Endothelial cell of umbilical vein (primary cell): ENCODE data around the gene MDN1. TPM values are rescaled to one million over a fixed set of nuclear protein-coding genes. Genes with fewer than 3 reads are reported as not detected.

Experiments used
- BruUV-seq: library from RNA; stranded (reverse); fragments of 400-500 nt; replicated peaks from 2 replicates; lab custom pipeline; 2021; lab: Mats Ljungman, UMichigan
- CTCF ChIA-PET: fragments of 300-600, 350-600 bp; sonication (Branson Sonifier 250); formaldehyde crosslinking; loops from one replicate; lab custom pipeline; 2021; ENCODE audit warnings: antibody characterized with exemption, inconsistent platforms; lab: Charles Lee
- POLR2A ChIA-PET: fragments of 300-600, 350-600 bp; sonication (Branson Sonifier 250); formaldehyde crosslinking; loops from one replicate; lab custom pipeline; 2021; ENCODE audit warnings: antibody characterized with exemption, inconsistent platforms; lab: Charles Lee
- DNase-seq: peaks from one replicate; pipeline ENCODE4 v3.0.0-alpha.2; 2011; ENCODE audit warnings: low read depth, low spot score
- FAIRE-seq: peaks from 2 replicates; lab custom pipeline; 2011; peaks lifted over from hg19 to GRCh38; lab: Jason Lieb, UNC
- H2AFZ ChIP-seq: 2 replicates; pipeline ENCODE4 v1.6.0; 2012; ENCODE audit warnings: low read depth, low read length, control low read depth, inconsistent platforms
- H3K27ac ChIP-seq: 2 replicates; pipeline ENCODE4 v1.5.1; 2011; ENCODE audit warnings: low read depth, mild to moderate bottlenecking, control low read depth, low read length, moderate library complexity; ENCODE audit not compliant: insufficient read depth
- H3K27me3 ChIP-seq, 2 experiments: 2 replicates each; pipeline versions ENCODE4 v1.6.0 to v1.6.1; 2011; ENCODE audit warnings: low read length in 2 of 2, mixed read lengths in 1 of 2; ENCODE audit not compliant: control insufficient read depth in 2 of 2, insufficient read depth in 2 of 2
- H3K36me3 ChIP-seq, 2 experiments: 2 replicates in 1 of 2; 3 replicates in 1 of 2; pipeline ENCODE4 v1.5.1; 2011; ENCODE audit warnings: low read length in 2 of 2, mild to moderate bottlenecking in 1 of 2, moderate library complexity in 1 of 2; ENCODE audit not compliant: control insufficient read depth in 2 of 2, insufficient read depth in 2 of 2; ENCODE audit errors: extremely low read depth in 1 of 2
- H3K4me1 ChIP-seq: 3 replicates; pipeline ENCODE4 v1.5.1; 2011; ENCODE audit warnings: mild to moderate bottlenecking, low read length; ENCODE audit not compliant: control insufficient read depth, insufficient read depth; ENCODE audit errors: extremely low read depth
- H3K4me2 ChIP-seq: 2 replicates; pipeline ENCODE4 v1.6.1; 2011; ENCODE audit warnings: low read length, control low read depth, mixed read lengths; ENCODE audit not compliant: insufficient read depth
- H3K4me3 ChIP-seq, 3 experiments: fragments of 200-600 bp in 1 of 3; sonication (generic), shearing (Covaris generic) in 1 of 3; replicated peaks in 1 of 3; 2 replicates each; pipeline ENCODE4 v1.5.1; 2011 to 2016; ENCODE audit warnings: control low read depth in 3 of 3, low read length in 3 of 3, mild to moderate bottlenecking in 2 of 3, inconsistent platforms in 1 of 3, low read depth in 1 of 3, moderate library complexity in 1 of 3; ENCODE audit not compliant: insufficient read depth in 1 of 3
- H3K79me2 ChIP-seq: 2 replicates; pipeline ENCODE4 v1.6.0; 2012; ENCODE audit warnings: low read length, inconsistent platforms; ENCODE audit not compliant: control insufficient read depth, insufficient read depth
- H3K9ac ChIP-seq: replicated peaks from 2 replicates; pipeline ENCODE3; 2011; ENCODE audit warnings: low read length, control low read depth; ENCODE audit not compliant: insufficient read depth; ENCODE audit errors: extremely low read depth
- H3K9me1 ChIP-seq: replicated peaks from 3 replicates; pipeline ENCODE4 v1.6.0; 2011; ENCODE audit warnings: mild to moderate bottlenecking, low read length; ENCODE audit not compliant: control insufficient read depth, insufficient read depth; ENCODE audit errors: extremely low read depth
- H3K9me3 ChIP-seq: replicated peaks from 2 replicates; pipeline ENCODE4 v1.5.1; 2012; ENCODE audit warnings: low read length, inconsistent platforms; ENCODE audit not compliant: control insufficient read depth, insufficient read depth
- H4K20me1 ChIP-seq: replicated peaks from 2 replicates; pipeline ENCODE3; 2011; ENCODE audit warnings: mild to moderate bottlenecking, low read length; ENCODE audit not compliant: control insufficient read depth, insufficient read depth; ENCODE audit errors: extremely low read depth
- CTCF ChIP-seq, 2 donors: IDR thresholded peaks; 1 replicate in 1 of 2; 2 replicates in 1 of 2; pipeline ENCODE4 v1.5.1; 2011; ENCODE audit warnings: low read length in 2 of 2, mild to moderate bottlenecking in 2 of 2, moderate library complexity in 2 of 2, control low read depth in 1 of 2, inconsistent platforms in 1 of 2, low read depth in 1 of 2; ENCODE audit not compliant: insufficient read depth in 1 of 2; ENCODE audit errors: extremely low read depth in 1 of 2
- EZH2 ChIP-seq: IDR thresholded peaks from 2 replicates; pipeline ENCODE4 v1.6.1; 2012; ENCODE audit warnings: borderline replicate concordance, low read depth, mild to moderate bottlenecking, moderate library complexity, low read length, inconsistent platforms; ENCODE audit not compliant: severe bottlenecking
- FOS ChIP-seq: IDR thresholded peaks from 2 replicates; pipeline ENCODE4 v1.6.1; 2011; ENCODE audit warnings: mild to moderate bottlenecking, low read length, moderate library complexity, borderline replicate concordance; ENCODE audit not compliant: insufficient read depth
- GATA2 ChIP-seq: IDR thresholded peaks from 2 replicates; pipeline ENCODE4 v1.7.0; 2011; ENCODE audit warnings: low read depth, mild to moderate bottlenecking, moderate library complexity, mixed read lengths, low read length; ENCODE audit not compliant: insufficient read length, insufficient read depth
- JUN ChIP-seq: IDR thresholded peaks from 2 replicates; pipeline ENCODE4 v1.6.1; 2011; ENCODE audit warnings: borderline replicate concordance, low read depth; ENCODE audit not compliant: insufficient read length, insufficient read depth
- MAX ChIP-seq: IDR thresholded peaks from 2 replicates; pipeline ENCODE4 v1.6.1; 2011; ENCODE audit not compliant: insufficient read depth, insufficient read length
- MYC ChIP-seq: IDR thresholded peaks from one replicate; pipeline ENCODE4 v1.6.1; 2011; ENCODE audit warnings: mild to moderate bottlenecking, low read depth, low read length
- POLR2A ChIP-seq: IDR thresholded peaks from 2 replicates; pipeline ENCODE4 v1.6.1; 2012; ENCODE audit warnings: low read depth, mild to moderate bottlenecking, control low read depth, low read length
- POLR2AphosphoS5 ChIP-seq: IDR thresholded peaks from 2 replicates; pipeline ENCODE4 v1.6.1; 2012; ENCODE audit warnings: low read depth, mild to moderate bottlenecking, control low read depth, low read length, moderate library complexity; ENCODE audit not compliant: insufficient read depth
- dilution Hi-C: fragments of 300-500 bp; cut with MboI; formaldehyde crosslinking; loops from one replicate; pipeline ENCODE4 v1.15.0; 2019; ENCODE audit warnings: low sequenced_read_pairs; ENCODE audit not compliant: extremely low pct_ligation_motif_present
- intact Hi-C: fragments of 100-400 bp; cut with micrococcal nuclease; formaldehyde crosslinking; loops from one replicate; pipeline ENCODE4 v1.10.0; 2022
- polyA plus RNA-seq, 4 experiments: library from polyadenylated mRNA; depleted of rRNA in 3 of 4; stranded (reverse) in 3 of 4; unstranded in 1 of 4; fragments of >200 nt; gene quantifications; 2 replicates each; pipeline versions ENCODE4 v1.2.1 to v1.2.3, GENCODE V29; 2011 to 2012; ENCODE audit warnings: missing spikeins in 1 of 4
- total RNA-seq: library from RNA; stranded (reverse); gene quantifications from 2 replicates; pipeline ENCODE4 v1.2.3, GENCODE V29; 2021

Gene MDN1
- total and polyA plus RNA-seq, 2 donors (not counting 3 experiments of a cell fraction or from before 2014, with no cell fraction given): 9.2 to 39.6 TPM

- H3K9me1 ChIP-seq: no peaks in the 10 kb centered on the region
- H2AFZ ChIP-seq: no peak overlapping the region
- H3K27ac ChIP-seq: no peak overlapping the region
- H3K36me3 ChIP-seq: peaks cover 6 to 24% of the 10 kb centered on the region in 2 experiments
- dilution Hi-C loops: no loop called here
- H4K20me1 ChIP-seq: no peaks in the 10 kb centered on the region
- no peak for TF ChIP-seq GATA2
- no peak for TF ChIP-seq POLR2AphosphoS5
- no peak for TF ChIP-seq JUN
- TF ChIP-seq CTCF (IDR thresholded peaks at IDR 0.05; ENCODE audit: extremely low read depth in 1 of 2, insufficient read depth in 1 of 2, low read depth in 1 of 2, low read length in 2 of 2): no peak
- no peak for TF ChIP-seq POLR2A
- no peak for TF ChIP-seq EZH2
- TF ChIP-seq FOS: no peak
- no peak for TF ChIP-seq MYC
- TF ChIP-seq MAX: no peak
- H3K79me2 ChIP-seq: no peaks in the 10 kb centered on the region
- no peak overlapping the region for H3K9ac ChIP-seq
- intact Hi-C loops: loop anchor here (5.0 kb wide), 1 partner anchor 841 kb away; no protein-coding TSS in a partner anchor
- no peak overlapping the region for H3K4me2 ChIP-seq
- no peaks in the 10 kb centered on the region for H3K27me3 ChIP-seq
- DNase-seq (no peak), FAIRE-seq (no peak)
- H3K9me3 ChIP-seq: no peaks in the 10 kb centered on the region
- no peaks in the 10 kb centered on the region for H3K4me1 ChIP-seq
- ChIA-PET CTCF (no interaction called here), POLR2A (no interaction called here)
- H3K4me3 ChIP-seq: no peak overlapping the region
- BruUV-seq: no TSS peak
Observed at GRCh38 chr6:89703292-89703691, 116.3 kb downstream of the MDN1 start.
